H9 (cell line): Measurements from ENCODE around the gene TBC1D20. TPM values are rescaled to one million over a fixed set of nuclear protein-coding genes. Genes with fewer than 3 reads are reported as not detected.
A peak's percentile ranks its signal among the peaks of the same experiment; 100 is the strongest.

ENCODE experiments used
- DNase-seq: peaks from one replicate; pipeline ENCODE4 v3.0.0-alpha.2; 2017
- H2AFZ ChIP-seq: one replicate; pipeline ENCODE4 v1.6.1; 2013; ENCODE audit warnings: mild to moderate bottlenecking, low read length, control low read depth, moderate library complexity
- H2AK5ac ChIP-seq: 2 replicates; pipeline ENCODE4 v1.6.1; 2013; ENCODE audit warnings: low read length, control low read depth, mixed read lengths; ENCODE audit not compliant: insufficient read length
- H2BK120ac ChIP-seq: one replicate; pipeline ENCODE4 v1.6.1; 2013; ENCODE audit warnings: low read depth, mild to moderate bottlenecking, low read length, control low read depth, inconsistent platforms; ENCODE audit not compliant: poor library complexity, severe bottlenecking
- H2BK12ac ChIP-seq: 2 replicates; pipeline ENCODE4 v1.6.1; 2013; ENCODE audit warnings: low read length, control low read depth, mixed read lengths, low read depth; ENCODE audit not compliant: insufficient read length
- H2BK15ac ChIP-seq: 2 replicates; pipeline ENCODE4 v1.6.1; 2013; ENCODE audit warnings: low read depth, low read length, control low read depth
- H2BK20ac ChIP-seq: one replicate; pipeline ENCODE4 v1.6.1; 2013; ENCODE audit warnings: low read depth, mild to moderate bottlenecking, low read length, control low read depth, inconsistent platforms; ENCODE audit not compliant: poor library complexity, severe bottlenecking
- H2BK5ac ChIP-seq: 2 replicates; pipeline ENCODE4 v1.6.1; 2013; ENCODE audit warnings: low read length, control low read depth, mixed read lengths; ENCODE audit not compliant: insufficient read length
- H3K14ac ChIP-seq: 2 replicates; pipeline ENCODE4 v1.6.1; 2013; ENCODE audit warnings: low read length, control low read depth; ENCODE audit not compliant: insufficient read depth
- H3K18ac ChIP-seq: 2 replicates; pipeline ENCODE4 v1.6.1; 2013; ENCODE audit warnings: low read depth, mild to moderate bottlenecking, mixed read lengths, low read length, control low read depth; ENCODE audit not compliant: insufficient read length
- H3K23ac ChIP-seq: 2 replicates; pipeline ENCODE4 v1.6.1; 2013; ENCODE audit warnings: low read length, control low read depth, mixed read lengths, low read depth; ENCODE audit not compliant: insufficient read length
- H3K23me2 ChIP-seq: 2 replicates; pipeline ENCODE4 v1.6.1; 2013; ENCODE audit warnings: low read depth, mild to moderate bottlenecking, mixed read lengths, low read length, control low read depth; ENCODE audit not compliant: insufficient read length, poor library complexity, severe bottlenecking
- H3K27ac ChIP-seq: 2 replicates; pipeline ENCODE4 v1.5.1; 2013; ENCODE audit warnings: low read length, control low read depth, mixed read lengths, low read depth; ENCODE audit not compliant: insufficient read length
- H3K27me3 ChIP-seq: 2 replicates; pipeline ENCODE4 v1.6.1; 2013; ENCODE audit warnings: low read length, control low read depth, inconsistent platforms; ENCODE audit not compliant: insufficient read depth
- H3K4ac ChIP-seq: 2 replicates; pipeline ENCODE4 v1.6.1; 2013; ENCODE audit warnings: low read depth, mild to moderate bottlenecking, control low read depth, inconsistent platforms, low read length, moderate library complexity
- H3K4me1 ChIP-seq: 2 replicates; pipeline ENCODE4 v1.6.1; 2013; ENCODE audit warnings: low read length, control low read depth, inconsistent platforms; ENCODE audit not compliant: insufficient read depth
- H3K4me2 ChIP-seq: 2 replicates; pipeline ENCODE4 v1.6.1; 2013; ENCODE audit warnings: low read length, control low read depth, mixed read lengths; ENCODE audit not compliant: insufficient read length, insufficient read depth
- H3K56ac ChIP-seq: 2 replicates; pipeline ENCODE4 v1.6.1; 2013; ENCODE audit warnings: low read depth, mild to moderate bottlenecking, mixed read lengths, low read length, control low read depth; ENCODE audit not compliant: insufficient read length
- H3K79me1 ChIP-seq: 2 replicates; pipeline ENCODE4 v1.6.1; 2013; ENCODE audit warnings: low read depth, mild to moderate bottlenecking, moderate library complexity, low read length, control low read depth, inconsistent platforms; ENCODE audit not compliant: insufficient read depth, poor library complexity, severe bottlenecking
- H3K79me2 ChIP-seq: 2 replicates; pipeline ENCODE4 v1.6.1; 2013; ENCODE audit warnings: low read length, control low read depth, inconsistent platforms; ENCODE audit not compliant: insufficient read depth
- H3K9ac ChIP-seq: 2 replicates; pipeline ENCODE4 v1.6.1; 2013; ENCODE audit warnings: low read length, control low read depth, mixed read lengths; ENCODE audit not compliant: insufficient read length; ENCODE audit errors: extremely low read depth
- H3K9me3 ChIP-seq: one replicate; pipeline ENCODE4 v1.6.1; 2013; ENCODE audit warnings: low read depth, low read length, inconsistent platforms; ENCODE audit not compliant: control insufficient read depth
- H3T11ph ChIP-seq: one replicate; pipeline ENCODE4 v1.6.1; 2013; ENCODE audit warnings: mild to moderate bottlenecking, low read length, control low read depth, inconsistent platforms
- H4K20me1 ChIP-seq: one replicate; pipeline ENCODE4 v1.6.1; 2013; ENCODE audit not compliant: control insufficient read depth, insufficient read length, insufficient read depth
- H4K5ac ChIP-seq: 2 replicates; pipeline ENCODE4 v1.6.1; 2013; ENCODE audit warnings: low read depth, mild to moderate bottlenecking, mixed read lengths, low read length, control low read depth; ENCODE audit not compliant: insufficient read length
- H4K8ac ChIP-seq: replicated peaks from 2 replicates; pipeline ENCODE4 v1.6.1; 2013; ENCODE audit warnings: low read length, control low read depth, mixed read lengths, low read depth; ENCODE audit not compliant: insufficient read length
- H4K91ac ChIP-seq: 2 replicates; pipeline ENCODE4 v1.6.1; 2013; ENCODE audit warnings: low read depth, mild to moderate bottlenecking, moderate library complexity, mixed read lengths, low read length, control low read depth; ENCODE audit not compliant: insufficient read length
- H3K27ac Mint-ChIP-seq, 3 experiments: 2 replicates in 2 of 3; 3 replicates in 1 of 3; pipeline ENCODE4 v1.8.0; 2020 to 2021; ENCODE audit warnings: mixed read lengths in 3 of 3, mild to moderate bottlenecking in 1 of 3, moderate library complexity in 1 of 3
- H3K27me3 Mint-ChIP-seq: 2 replicates; pipeline ENCODE4 v1.8.0; 2021; ENCODE audit warnings: low read depth, mild to moderate bottlenecking, moderate library complexity, mixed read lengths
- H3K36me3 Mint-ChIP-seq, 3 experiments: 2 replicates in 2 of 3; 3 replicates in 1 of 3; pipeline ENCODE4 v1.8.0; 2020 to 2021; ENCODE audit warnings: low read depth in 3 of 3, mixed read lengths in 3 of 3; ENCODE audit not compliant: insufficient read depth in 1 of 3
- H3K4me1 Mint-ChIP-seq, 2 experiments: 2 replicates each; pipeline ENCODE4 v1.8.0; 2020; ENCODE audit warnings: mixed read lengths in 2 of 2
- H3K4me3 Mint-ChIP-seq, 2 experiments: 2 replicates in 1 of 2; 3 replicates in 1 of 2; pipeline ENCODE4 v1.8.0; 2020 to 2021; ENCODE audit warnings: mild to moderate bottlenecking in 2 of 2, mixed read lengths in 2 of 2, moderate library complexity in 1 of 2
- H3K9me3 Mint-ChIP-seq, 2 experiments: 2 replicates in 1 of 2; 3 replicates in 1 of 2; pipeline ENCODE4 v1.8.0; 2020; ENCODE audit warnings: mild to moderate bottlenecking in 2 of 2, mixed read lengths in 2 of 2, moderate library complexity in 1 of 2
- CTCF ChIP-seq: fragments of 200-600 bp; sonication (generic); conservative IDR thresholded peaks from 3 replicates; pipeline ENCODE4 v1.8.0; 2021; ENCODE audit warnings: antibody characterized with exemption, mild to moderate bottlenecking
- WGBS: extraction: QIAGEN DNeasy Blood & Tissue Kit; methylation state at CpG from one replicate; pipeline ENCODE4 v1.1.7; 2013; ENCODE audit warnings: missing lambda C conversion rate, low lambda C conversion rate, mixed read lengths; ENCODE audit not compliant: insufficient read length; ENCODE audit errors: extremely low coverage; 5-methylcytosine and 5-hydroxymethylcytosine counted together
- total RNA-seq: library from RNA; stranded (reverse); gene quantifications from 2 replicates; pipeline ENCODE4 v1.2.1, GENCODE V29; 2021

The TBC1D20 gene
- total RNA-seq, 1 experiment from 2014 or later: 17.9 TPM

- Histone ChIP-seq H3K27me3 (no peaks in the 10 kb centered on the region), H3T11ph (no peak overlapping the region), H2BK12ac (no peak overlapping the region), H2AK5ac (no peak overlapping the region), H3K4me2 (no peak overlapping the region), H4K5ac (no peak overlapping the region), H3K9me3 (no peaks in the 10 kb centered on the region), H3K79me2 (peaks cover 3% of the 10 kb centered on the region; the same call in 1 of the 2 replicates), H3K4ac (no peak overlapping the region), H3K14ac (no peak overlapping the region), H2BK5ac (no peak overlapping the region), H4K8ac (no peak overlapping the region), H4K20me1 (no peaks in the 10 kb centered on the region), H3K18ac (no peak overlapping the region), H3K23ac (no peak overlapping the region), H3K56ac (no peak overlapping the region), H2BK120ac (no peak overlapping the region), H2AFZ (no peak overlapping the region), H3K9ac (no peak overlapping the region), H3K23me2 (no peaks in the 10 kb centered on the region), H3K79me1 (peaks cover 4% of the 10 kb centered on the region), H2BK15ac (no peak overlapping the region), H4K91ac (no peak overlapping the region), H2BK20ac (no peak overlapping the region), H3K4me1 (no peaks in the 10 kb centered on the region), H3K27ac (no peak overlapping the region)
- Mint-ChIP-seq H3K9me3 (no peaks in the 10 kb centered on the region; a peak in 1 of 5 replicates), H3K4me3 (no peak overlapping the region), H3K4me1 (no peaks in the 10 kb centered on the region), H3K27ac (peak overlapping the region in 1 of 3 experiments; percentile 24; a peak in 3 of 7 replicates), H3K27me3 (no peaks in the 10 kb centered on the region), H3K36me3 (peaks cover 43 to 85% (median 70%) of the 10 kb centered on the region in 3 experiments; a peak in 6 of 7 replicates)
- no CpG with 5 or more reads among the region's 11 CpGs for WGBS
- no peak for TF ChIP-seq CTCF
- no peak for DNase-seq
These were observed 40.9 kb upstream of the TBC1D20 start for GRCh38 chr20:503048-503737.
